Measurements from ENCODE around the gene DCAF6.

DCAF6 gene

DNA sequence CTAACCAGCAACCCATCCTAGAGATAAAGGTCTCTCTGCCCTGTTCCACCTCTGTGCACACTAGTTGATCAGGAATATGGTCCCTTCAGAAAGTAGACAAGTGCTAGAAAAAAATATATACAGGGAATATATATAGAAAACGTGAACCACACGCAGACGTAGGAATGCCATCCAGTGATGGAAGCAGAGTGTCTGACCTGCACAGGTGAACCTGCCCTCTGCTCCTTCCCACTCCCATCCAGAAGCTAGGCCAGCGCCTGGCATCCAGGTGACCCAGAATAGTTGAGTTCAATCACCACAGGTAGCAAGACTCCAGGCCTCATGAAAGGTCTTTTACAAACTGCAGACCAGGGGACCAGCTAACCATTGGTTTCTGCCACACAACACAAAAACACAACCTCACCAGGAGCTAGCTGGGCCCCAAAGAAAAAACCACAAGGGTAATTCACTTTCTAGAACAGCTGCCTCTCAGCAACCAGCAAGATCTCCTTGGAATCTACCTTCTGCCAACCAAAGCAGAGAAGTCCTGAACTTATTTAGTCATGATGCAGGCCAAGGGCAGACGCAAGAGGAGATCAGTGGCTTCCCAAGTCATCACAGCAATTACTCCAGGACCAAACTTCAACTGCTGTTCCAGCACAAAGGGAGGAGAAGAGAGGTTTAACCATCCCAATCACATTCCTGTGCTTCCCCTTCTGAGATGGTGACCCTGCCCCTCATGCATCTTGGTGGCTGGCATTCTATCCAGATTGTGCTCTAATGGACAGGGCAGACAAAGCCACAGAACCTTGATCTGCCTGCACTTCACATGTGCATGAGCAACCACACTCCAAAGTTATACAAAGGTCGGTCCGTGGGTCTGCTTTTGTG lies 147.2 kb downstream of the DCAF6 start:
- in situ Hi-C loops (cut with MboI; ENCODE audit: low sequenced_read_pairs), result no loop called here

DNA sequence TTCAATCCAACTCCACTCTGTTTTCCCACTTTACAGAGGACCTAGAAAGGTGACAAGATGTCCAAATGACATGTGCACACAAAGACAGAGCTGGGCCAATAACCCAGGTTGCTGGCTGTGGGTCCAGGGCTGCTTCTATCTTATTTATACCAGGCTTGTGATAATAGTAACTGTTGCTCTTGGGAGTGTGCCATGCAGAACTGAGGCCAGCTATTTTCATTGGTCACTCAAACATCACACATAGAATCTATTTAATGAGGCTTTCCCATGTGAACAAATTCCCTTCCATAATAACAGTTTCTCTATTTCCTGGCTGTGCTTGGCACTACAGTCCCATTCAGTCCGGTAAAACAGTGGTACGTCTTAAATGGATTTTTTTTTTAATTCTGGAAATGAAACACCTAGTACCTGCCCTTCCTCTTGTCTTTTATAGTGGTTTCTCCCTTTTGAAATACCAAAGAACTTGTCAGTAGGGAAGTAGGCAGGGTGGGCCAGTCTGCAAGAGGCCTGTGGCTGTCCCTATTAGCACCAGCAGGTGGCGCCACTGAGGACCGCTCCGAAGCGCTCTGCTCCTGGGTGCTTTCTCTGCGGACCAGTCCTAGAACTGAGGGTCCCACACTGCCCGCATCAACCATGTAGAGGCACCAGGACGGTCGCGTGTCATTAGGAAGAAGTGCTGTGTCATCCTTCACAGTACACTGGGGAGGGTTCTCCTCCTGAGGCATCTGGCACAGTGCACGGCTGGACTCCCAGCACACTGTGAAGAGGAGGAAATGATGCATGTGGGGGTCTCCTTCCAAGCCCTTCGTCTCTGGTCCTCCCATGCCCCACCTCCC lies 148.1 kb downstream of the DCAF6 start:
- in situ Hi-C loops (cut with MboI; ENCODE audit: low sequenced_read_pairs), result no loop called here

DNA sequence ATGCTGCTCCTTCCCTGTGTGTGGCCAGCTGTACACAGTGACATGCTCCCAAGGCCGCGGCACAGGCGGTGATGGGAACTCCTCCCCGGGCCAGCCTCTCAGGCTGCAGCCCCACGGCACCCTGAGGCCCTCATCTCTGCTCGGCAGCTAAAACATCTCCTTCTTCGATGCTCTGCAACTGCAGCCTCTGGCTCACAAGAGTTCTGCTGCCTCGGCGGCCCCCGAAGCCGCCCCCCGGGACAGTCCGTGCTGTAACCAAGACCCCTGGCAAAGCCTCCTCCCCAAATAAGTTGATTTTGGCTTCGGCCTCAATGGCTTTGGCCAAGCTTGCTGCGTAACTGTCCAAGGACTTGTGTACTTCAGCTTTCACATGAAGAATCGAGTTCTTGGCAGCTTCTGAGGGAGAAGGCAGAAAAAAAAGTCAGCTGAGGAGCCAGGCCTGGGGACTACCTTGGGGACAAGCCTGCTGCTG lies 149.0 kb downstream of the DCAF6 start:
- in situ Hi-C loops (cut with MboI; ENCODE audit: low sequenced_read_pairs), result no loop called here

DNA sequence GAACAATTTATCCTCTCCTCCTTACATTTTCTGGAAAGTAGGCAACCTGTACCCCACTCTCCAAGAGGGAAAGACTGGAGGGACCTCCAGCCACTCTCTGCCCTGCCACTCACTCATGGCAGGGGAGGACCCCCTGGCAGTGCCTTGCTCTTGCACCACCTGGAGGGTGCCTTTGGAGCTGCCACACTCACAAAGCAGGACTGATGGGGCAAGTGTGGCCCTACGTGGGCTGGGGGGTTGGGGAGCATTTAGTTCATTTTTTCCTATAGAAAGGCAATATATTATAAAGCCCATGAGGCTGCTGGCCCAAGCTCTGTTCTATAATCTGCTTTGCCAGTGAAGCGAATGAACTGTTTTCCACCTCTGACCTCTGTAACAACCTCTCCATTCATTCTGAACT lies 150.0 kb downstream of the DCAF6 start:
- in situ Hi-C loops (cut with MboI; ENCODE audit: low sequenced_read_pairs), result no loop called here

DNA sequence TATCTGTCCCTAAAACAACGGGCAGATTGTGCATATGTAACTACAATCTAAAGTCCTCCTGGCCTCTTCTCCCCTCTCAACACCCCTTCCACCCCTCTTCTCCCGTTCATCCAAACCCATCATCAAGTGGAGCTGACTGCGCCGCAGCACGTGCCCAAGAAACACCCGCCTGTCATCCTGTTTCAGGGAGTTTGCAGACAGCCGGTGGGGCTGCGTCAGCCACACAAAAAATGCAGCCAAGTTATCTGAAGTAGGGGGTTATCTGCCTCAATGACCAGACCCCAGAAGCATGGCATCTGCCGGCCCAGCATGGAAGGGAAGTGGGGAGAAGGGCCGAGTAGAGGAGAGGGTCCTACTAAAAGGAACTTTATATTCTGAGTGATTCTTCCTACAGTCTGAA lies 151.2 kb downstream of the DCAF6 start:
- in situ Hi-C loops (cut with MboI; ENCODE audit: low sequenced_read_pairs), result no loop called here

DNA sequence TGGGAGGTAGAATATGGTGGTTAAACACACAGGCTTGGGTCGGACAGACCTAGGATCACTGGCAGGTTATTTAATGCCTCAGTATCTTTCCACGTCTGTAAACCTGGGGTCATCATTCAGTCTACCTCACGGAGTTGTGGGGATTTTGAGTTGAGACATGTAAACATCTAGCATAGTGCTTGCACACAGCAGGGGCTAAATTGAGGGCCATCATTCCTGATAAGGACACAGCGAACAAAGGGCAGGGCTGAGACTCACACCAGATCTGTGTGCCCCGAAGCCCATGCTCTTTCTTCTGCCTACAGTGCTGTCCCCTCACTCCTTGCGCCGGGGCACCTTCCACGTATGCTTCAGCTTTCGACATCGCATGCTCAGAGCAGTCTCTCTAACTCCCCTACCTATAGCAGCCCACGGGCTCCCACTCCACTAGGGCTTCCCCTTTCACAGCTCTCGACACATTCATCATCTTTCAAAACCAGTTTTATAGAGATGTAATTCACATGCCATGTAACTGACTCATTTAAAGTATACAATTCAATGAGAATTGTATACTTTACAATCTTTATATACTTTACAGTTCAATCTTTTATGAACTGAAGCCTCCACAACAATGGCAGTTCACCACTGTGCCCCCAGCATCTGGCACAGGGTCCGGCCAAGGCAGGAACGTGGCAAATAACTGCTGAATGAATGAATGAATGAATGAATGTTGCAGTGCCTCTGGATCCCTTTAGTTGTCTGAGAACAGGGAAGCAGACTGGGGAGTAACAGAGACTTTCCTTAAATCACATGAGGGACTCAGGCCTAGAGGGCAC lies 152.2 kb downstream of the DCAF6 start:
- in situ Hi-C loops (cut with MboI; ENCODE audit: low sequenced_read_pairs), result no loop called here

DNA sequence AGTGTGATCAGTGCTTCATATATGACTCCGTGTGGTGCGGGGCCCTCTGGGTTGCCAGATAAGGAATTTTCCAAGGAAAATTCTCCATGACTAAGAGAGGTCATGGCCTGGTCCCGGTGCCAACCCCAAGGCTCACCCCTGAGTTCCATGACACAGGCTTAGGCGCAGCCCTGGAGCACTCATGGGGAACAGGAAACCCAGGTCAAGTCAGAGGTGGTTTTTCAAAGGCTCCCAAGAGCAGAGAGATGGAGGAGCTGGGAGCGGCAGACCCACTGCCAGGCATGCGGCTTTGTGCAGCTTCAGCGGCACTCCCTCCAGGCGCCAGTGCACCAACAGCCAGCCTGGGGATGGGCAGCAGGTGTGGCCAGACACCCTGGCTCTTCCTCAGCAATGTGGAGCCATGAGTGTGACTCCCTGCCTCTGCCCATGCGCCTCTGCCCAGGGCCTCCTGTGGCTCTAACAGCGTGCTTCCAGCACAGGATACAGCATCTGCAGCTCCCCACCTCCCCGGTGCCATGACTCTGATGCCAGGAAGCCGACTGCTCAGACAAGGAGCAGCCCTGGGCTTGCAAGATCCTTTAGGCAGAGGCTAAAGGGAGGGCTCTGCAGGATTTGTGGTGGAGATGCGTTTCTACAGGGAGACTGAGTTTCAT lies 153.0 kb downstream of the DCAF6 start:
- in situ Hi-C loops (cut with MboI; ENCODE audit: low sequenced_read_pairs), result no loop called here

DNA sequence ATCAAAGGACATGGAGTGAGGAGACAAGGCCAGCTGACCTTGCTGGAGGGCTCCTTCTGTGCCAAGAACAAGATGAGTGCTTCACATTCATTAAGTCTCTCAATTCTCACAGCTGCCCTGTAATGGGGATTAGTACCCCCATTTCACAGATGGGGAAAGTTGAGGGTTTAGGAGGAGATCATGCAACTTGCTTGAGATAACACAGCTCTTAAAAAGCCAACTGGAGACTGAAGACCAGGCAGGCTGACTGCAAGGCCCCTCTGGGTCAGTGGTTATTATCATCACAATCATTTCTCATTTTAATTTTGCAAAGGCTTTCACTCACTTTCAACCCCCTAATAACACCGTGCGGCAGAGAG lies 153.5 kb downstream of the DCAF6 start:
- in situ Hi-C loops (cut with MboI; ENCODE audit: low sequenced_read_pairs), result no loop called here

DNA sequence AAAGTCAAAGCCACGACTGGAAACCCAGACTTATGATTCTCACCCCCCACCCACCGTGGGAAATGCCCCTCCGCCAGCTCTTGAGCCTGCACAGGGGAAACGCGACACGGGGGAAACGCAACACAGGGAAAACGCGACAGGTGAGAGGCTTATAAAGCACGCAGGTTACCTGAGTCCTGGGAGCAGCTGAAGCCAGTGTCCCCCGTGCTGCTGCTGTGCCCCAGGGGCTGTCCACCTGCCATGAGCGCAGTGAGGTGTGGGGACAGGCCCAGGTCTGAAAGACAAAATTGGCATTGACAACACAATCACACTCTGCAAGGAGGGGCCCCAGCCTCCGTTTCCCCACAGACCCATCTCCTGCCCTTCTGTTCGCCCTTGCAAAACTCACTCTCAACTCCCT lies 153.9 kb downstream of the DCAF6 start:
- in situ Hi-C loops (cut with MboI; ENCODE audit: low sequenced_read_pairs), result no loop called here

DNA sequence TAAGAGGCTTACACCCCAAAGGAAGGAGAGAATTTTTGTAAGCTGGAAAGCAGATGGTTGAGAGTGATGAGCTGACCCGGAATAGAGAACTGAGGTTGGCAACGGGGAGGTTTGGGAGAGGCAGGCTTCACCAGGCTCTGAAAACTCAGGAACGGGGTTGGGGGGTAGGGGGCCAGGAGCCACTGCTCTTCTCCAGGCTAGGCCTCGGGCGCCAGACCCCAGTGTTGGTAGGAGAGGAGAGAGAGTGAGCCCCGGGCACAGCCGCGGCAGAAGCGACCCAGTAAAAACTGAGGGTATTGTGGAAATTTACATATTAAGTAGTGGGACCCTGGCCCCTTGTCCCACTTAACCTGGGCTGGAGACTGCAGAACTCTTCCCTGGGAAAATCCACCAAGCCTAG lies 154.6 kb downstream of the DCAF6 start:
- in situ Hi-C loops (cut with MboI; ENCODE audit: low sequenced_read_pairs), result no loop called here

DNA sequence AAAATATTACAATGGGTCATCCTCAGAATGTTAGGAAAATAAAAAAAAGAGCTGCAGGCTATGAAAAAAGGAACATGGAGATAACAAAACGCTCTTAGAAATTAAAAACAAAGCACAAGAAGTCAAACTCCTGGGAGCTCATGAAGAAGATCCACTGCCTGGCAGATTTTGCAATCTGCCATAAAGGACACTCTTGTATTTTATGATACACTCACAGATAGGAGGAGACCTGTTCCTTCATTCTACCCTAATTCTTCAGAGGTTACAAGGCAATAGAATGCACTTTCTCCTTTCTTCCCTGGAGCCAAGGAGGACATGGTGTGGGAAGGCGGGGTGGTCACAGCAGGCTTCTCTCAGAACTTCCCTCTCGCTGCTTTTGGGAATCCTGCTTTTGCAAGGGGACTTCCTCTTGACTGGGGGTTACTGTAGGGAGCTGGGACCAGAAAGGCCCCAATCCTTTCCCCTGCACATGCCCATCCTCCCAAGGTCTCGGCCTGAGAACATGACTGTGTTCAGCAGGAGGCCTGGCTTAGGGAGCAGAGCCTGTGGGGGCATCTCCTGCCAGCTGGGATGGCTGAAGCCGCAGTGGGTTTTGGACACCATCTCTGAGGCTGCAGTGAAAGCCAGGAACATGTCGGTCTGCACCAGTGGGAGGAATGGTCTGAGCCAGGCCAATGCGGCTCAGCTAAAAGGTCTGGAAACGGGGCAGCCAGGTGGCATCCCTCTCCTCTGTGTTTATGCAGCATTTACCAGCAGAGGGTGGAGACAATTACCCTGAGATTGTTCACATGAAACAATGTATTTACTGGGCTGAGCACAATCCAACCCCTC lies 155.5 kb downstream of the DCAF6 start:
- in situ Hi-C loops (cut with MboI; ENCODE audit: low sequenced_read_pairs), result no loop called here

DNA sequence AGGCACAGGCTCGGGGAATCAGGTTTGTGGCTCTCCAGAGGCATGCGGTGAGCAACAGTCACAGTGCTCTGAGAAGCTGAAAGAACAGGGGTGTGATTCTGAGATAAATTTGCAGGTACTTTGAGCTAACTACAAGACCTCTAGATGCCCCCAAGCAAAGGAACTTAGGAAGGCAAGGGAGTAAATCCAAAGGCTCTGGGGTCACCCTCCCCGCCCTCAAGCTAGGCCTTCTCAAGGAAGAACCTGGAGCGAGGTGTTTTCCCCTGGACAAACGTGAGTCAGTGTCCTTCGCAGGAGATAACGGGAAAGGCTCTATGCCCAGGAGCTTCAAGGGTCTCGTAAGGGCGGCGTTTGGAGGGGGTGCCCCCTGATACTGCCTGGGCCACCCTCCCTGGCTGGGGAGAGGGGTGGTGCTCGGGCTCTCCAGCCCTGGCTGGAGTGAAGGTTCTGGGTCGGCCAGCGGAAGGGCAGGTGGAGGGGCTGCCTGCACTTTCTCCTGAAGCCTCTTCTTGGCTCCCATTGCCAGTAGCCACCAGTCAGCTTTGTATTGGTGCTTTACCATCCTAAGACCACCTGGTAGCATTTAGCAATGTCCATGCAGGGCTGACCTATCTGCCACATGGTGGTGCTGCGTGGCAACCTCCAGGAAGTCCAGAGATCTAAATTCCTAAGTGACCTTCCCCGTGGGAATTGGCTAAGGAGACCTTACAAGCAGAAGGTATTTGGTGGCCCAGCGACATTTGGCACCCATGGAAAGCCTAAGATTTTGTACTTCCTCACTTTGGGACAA lies 156.3 kb downstream of the DCAF6 start:
- in situ Hi-C loops (cut with MboI; ENCODE audit: low sequenced_read_pairs), result no loop called here

DNA sequence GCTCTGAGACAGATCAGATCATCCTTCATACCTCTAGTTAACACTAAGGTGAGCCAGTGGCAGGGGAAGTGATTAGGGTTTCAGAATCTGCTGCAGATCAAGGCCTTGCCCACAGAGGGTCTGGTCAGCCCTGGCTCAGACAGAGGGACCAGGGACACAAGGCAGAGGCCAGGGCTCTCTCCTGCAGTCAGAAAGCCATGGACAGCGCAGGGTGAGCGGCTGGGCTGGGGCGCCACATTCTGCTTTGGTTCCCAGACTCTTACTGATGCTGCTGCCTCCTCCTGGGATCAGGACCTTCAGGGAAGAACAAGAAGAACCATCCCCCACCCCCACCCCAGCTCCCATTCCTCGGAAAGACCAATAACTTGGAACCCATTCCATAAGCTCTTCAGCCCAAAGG lies 157.1 kb downstream of the DCAF6 start:
- in situ Hi-C loops (cut with MboI; ENCODE audit: low sequenced_read_pairs), result no loop called here

DNA sequence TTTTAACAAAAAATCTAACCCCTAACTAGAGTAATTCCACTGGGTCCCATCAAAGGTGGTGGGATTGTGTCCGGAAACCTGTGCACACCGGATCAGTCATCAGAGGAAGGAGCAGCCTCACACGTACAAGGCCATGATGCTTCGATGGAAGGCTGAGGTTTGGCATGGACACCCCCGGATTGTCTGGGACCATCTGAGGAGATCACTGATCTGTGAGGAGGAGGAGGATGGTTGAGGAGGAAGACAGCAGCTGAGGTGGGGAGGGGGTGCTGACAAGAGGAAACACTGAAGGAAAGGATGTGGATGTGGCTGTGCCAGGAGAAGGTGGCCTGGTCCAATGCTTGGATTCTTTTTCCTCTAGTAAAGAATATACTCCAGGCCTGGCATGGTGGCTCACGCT lies 159.0 kb downstream of the DCAF6 start:
- in situ Hi-C loops (cut with MboI; ENCODE audit: low sequenced_read_pairs), result no loop called here

DNA sequence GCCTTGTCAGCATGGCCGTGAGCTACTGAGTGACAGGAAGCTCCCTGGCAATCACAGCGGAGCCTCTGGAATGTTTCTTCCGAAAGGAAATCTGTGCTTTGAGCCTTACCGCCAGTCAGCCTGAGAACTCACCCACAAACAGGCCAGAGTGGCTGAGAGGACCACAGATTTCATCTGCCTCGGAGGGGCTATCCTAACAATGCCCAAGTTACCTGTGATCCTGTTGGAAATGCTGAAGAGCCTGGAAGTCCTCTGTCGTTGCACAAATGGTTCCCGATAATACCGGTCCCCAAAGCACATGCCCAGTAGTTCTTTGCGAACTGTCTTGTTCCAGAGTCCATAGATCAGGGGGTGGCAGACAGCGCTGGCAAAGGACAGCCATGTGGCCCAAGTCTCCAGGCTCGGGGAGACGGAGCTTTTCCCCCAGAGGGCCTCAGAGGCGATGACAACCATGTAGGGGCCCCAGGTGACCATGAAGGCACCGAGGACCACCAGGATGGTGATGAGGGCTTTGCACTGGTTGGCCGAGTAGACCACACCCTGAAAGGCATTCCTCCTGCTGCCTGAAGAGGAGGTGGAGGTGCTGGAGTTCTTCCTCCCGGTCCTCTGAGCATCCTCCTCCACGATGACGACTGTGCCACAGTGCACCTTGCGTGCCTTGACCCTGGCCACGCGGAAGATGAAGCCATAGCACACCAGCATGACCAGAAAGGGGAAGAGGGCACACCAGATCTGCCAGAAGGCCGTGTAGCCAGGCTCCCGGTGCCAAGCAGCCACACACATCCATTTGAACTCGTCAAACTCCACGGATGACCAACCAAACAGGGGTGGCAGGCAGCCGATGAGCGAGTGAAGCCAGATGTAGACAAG lies 160.0 kb downstream of the DCAF6 start:
- in situ Hi-C loops (cut with MboI; ENCODE audit: low sequenced_read_pairs), result no loop called here

DNA sequence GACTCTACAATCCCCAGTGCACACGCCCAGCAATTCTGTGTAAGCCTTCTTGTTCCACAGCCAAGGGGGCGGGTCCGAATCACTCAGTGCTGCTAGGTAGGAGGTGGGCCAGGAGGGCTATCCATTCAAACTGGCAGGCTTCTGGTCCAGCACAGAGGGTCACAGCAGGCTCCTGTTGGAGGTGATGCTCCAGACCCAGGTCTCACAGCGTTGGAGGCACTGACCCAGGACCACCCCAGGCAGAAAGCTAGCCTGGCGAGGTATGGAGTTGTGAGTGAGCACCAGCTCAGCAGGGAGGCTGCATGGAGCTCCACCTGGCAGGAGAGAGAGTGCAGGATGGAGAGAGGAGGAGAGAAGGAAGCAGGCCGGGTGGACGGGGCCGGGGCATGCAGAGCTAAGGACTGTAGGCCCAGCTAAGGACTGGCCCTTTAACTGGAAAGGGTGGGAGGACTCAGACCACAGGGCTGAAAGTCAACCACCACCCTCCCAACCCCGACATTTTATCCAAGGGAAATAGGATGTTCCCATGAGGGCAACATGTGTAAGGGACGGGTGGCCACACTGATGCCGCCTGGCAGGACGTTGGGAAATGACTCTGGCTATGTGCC lies 161.5 kb downstream of the DCAF6 start:
- in situ Hi-C loops (cut with MboI; ENCODE audit: low sequenced_read_pairs), result no loop called here

DNA sequence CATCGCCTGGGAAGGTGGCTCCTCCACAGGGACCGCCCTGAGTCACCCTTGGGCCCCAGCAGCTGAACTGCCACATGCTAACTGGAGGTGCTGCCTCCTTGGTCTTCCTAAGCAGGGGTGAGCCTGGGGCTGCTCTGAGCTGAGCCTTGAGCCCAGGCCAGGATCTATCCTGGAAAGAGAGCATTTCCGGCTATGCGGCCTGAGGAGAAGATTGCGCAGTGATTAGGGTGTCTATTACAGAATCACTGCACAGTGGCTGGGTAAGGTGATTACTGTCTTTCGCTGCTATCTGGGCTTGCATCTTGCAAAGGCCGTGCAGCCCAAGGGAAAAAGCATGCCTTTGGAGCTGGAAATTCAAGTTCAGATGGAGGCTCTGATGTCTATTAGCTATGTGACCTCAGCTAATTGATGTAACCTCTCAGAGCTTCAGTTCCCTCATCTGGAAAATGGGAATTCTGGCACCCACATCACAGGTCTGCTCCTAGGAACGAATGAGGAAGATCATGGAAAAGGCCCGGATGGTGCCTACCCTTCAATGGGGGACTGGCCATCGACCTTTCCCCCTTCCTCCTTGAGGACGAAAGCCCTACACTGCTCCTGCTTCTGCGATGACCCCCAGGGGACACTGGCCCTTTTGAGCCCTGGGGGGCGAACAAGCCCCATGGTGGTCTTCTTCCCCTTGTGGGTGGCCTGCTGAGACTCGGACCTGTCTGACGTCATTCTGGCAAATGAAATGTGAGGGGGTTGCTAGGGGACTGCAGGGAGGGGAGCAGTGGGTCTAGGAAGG lies 162.2 kb downstream of the DCAF6 start:
- in situ Hi-C loops (cut with MboI; ENCODE audit: low sequenced_read_pairs), result no loop called here

Data from HL-60/S4 treated with phorbol 12-myristate 13-acetate at 8.2 ng/mL for 4 days and 3 days (cell line).